Umbilical cord (tissue), 2 donors: ENCODE measurements around the gene DDX49. TPM values are rescaled to one million over a fixed set of nuclear protein-coding genes. Genes with fewer than 3 reads are reported as not detected.

Experiments used
- DNase-seq: peaks from one replicate; pipeline ENCODE4 v3.0.0-alpha.2; 2015; ENCODE audit warnings: low spot score
- total RNA-seq: library from RNA; depleted of rRNA; stranded (reverse); fragments of >200 nt; gene quantifications from one replicate; pipeline ENCODE4 v1.2.3, GENCODE V29; 2014; ENCODE audit warnings: low replicate concordance; ENCODE audit not compliant: insufficient read depth

Gene DDX49
- total RNA-seq = 39.5 TPM

GRCh38 chr19:18919086-18919899, at the start of gene DDX49, which contains the start of gene COPE:
DDX49 (plus strand) TSS chr19:18919715; CDS start chr19:18919742, 27 bp downstream.
COPE (minus strand) TSS chr19:18919387; CDS start chr19:18919348, 39 bp downstream.
- DNase-seq = peak; percentile 100

GRCh38 chr19:18869781-18870530, 49.6 kb upstream of the DDX49 start:
- no peak for DNase-seq

GRCh38 chr19:18870531-18871172, 48.9 kb upstream of the DDX49 start:
- no peak for DNase-seq

GRCh38 chr19:18871543-18871942, 48.0 kb upstream of the DDX49 start:
- DNase-seq = no peak

- DNase-seq = no peak
Observed at GRCh38 chr19:18875726-18876125, 43.8 kb upstream of the DDX49 start.

GRCh38 chr19:18876865-18877264, 42.6 kb upstream of the DDX49 start:
- no peak for DNase-seq

GRCh38 chr19:18878058-18878797, 41.3 kb upstream of the DDX49 start:
- no peak for DNase-seq

GRCh38 chr19:18878858-18879578, 40.5 kb upstream of the DDX49 start:
- DNase-seq = no peak

- DNase-seq = no peak
Observed at GRCh38 chr19:18879579-18880373, 39.7 kb upstream of the DDX49 start.

GRCh38 chr19:18881491-18881890, 38.0 kb upstream of the DDX49 start:
- DNase-seq = no peak

- no peak for DNase-seq
Observed at GRCh38 chr19:18883526-18884304, 35.8 kb upstream of the DDX49 start.

- no peak for DNase-seq
Observed at GRCh38 chr19:18886972-18887371, 32.5 kb upstream of the DDX49 start.

GRCh38 chr19:18889949-18890745, 29.4 kb upstream of the DDX49 start:
- DNase-seq = no peak

- DNase-seq = no peak
Observed at GRCh38 chr19:18893587-18894253, 25.8 kb upstream of the DDX49 start.

- DNase-seq = peak; percentile 66
Observed at GRCh38 chr19:18894254-18895037, 25.1 kb upstream of the DDX49 start.

GRCh38 chr19:18895038-18895823, 24.3 kb upstream of the DDX49 start:
- DNase-seq = peak; percentile 19
